ENCODE data around the gene SLC22A7.

The SLC22A7 gene

DNA sequence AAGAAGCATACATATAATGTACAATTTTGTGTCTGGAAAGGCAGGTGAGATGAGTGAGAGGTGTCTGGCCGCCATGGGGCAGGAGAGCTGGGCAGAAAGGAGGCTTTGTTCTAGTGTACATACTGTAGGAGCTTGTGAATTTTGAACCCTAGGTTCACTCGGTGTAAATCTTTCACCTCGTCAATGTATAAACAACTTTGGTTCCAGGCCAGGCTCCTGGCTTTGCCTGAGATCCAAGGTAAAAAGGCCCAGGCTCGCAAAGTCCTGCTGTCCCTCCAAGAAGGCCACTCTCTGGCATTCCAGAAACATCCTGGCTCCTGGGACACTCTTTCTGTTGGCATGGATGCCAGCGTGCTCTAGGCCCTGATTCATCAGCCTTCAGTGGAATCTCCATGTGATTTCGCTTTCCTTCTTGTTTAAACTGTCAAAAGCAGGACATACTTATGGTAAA, 7.1 kb upstream of the SLC22A7 start:
- Histone ChIP-seq H3K27me3 (ENCODE audit: insufficient read depth, insufficient read length) (no peaks in the 10 kb centered on the region), H3K36me3 (ENCODE audit: insufficient read depth, insufficient read length, low read length) (no peaks in the 10 kb centered on the region), H3K9me3 (ENCODE audit: insufficient read depth, low read length) (no peaks in the 10 kb centered on the region), H3K4me1 (ENCODE audit: insufficient read depth, insufficient read length) (peaks cover 6% of the 10 kb centered on the region), H3K9ac (ENCODE audit: insufficient read length, low read depth) (no peak overlapping the region), H3K4me3 (ENCODE audit: insufficient read length, low read depth) (no peak overlapping the region)
- TF ChIP-seq SUZ12 (IDR thresholded peaks at IDR 0.05; ENCODE audit: extremely low read depth, insufficient read depth, insufficient read length) (no peak), ZNF274 (IDR thresholded peaks at IDR 0.05; ENCODE audit: low read depth, low read length) (no peak), YY1 (IDR thresholded peaks at IDR 0.05; ENCODE audit: insufficient read depth, insufficient read length) (no peak)
- DNase-seq (ENCODE audit: low read depth, low spot score) = no peak

- no peak overlapping the region for H3K4me3 ChIP-seq (ENCODE audit: insufficient read length, low read depth)
- H3K9me3 ChIP-seq (ENCODE audit: insufficient read depth, low read length) = no peaks in the 10 kb centered on the region
- no peaks in the 10 kb centered on the region for H3K27me3 ChIP-seq (ENCODE audit: insufficient read depth, insufficient read length)
- H3K9ac ChIP-seq (ENCODE audit: insufficient read length, low read depth) = no peak overlapping the region
- no peak for TF ChIP-seq ZNF274 (IDR thresholded peaks at IDR 0.05; ENCODE audit: low read depth, low read length)
- TF ChIP-seq YY1 (IDR thresholded peaks at IDR 0.05; ENCODE audit: insufficient read depth, insufficient read length) = no peak
- no peak for TF ChIP-seq SUZ12 (IDR thresholded peaks at IDR 0.05; ENCODE audit: extremely low read depth, insufficient read depth, insufficient read length)
- H3K4me1 ChIP-seq (ENCODE audit: insufficient read depth, insufficient read length) = peaks cover 6% of the 10 kb centered on the region
- no peaks in the 10 kb centered on the region for H3K36me3 ChIP-seq (ENCODE audit: insufficient read depth, insufficient read length, low read length)
- no peak for DNase-seq (ENCODE audit: low read depth, low spot score)
These were observed 6.4 kb upstream of the SLC22A7 start for GRCh38 chr6:43291708-43292107.

GRCh38 chr6:43292341-43292740, 5.7 kb upstream of the SLC22A7 start:
- Histone ChIP-seq H3K27me3 (ENCODE audit: insufficient read depth, insufficient read length) (no peaks in the 10 kb centered on the region), H3K9ac (ENCODE audit: insufficient read length, low read depth) (no peak overlapping the region), H3K4me1 (ENCODE audit: insufficient read depth, insufficient read length) (no peaks in the 10 kb centered on the region), H3K36me3 (ENCODE audit: insufficient read depth, insufficient read length, low read length) (no peaks in the 10 kb centered on the region), H3K9me3 (ENCODE audit: insufficient read depth, low read length) (no peaks in the 10 kb centered on the region), H3K4me3 (ENCODE audit: insufficient read length, low read depth) (no peak overlapping the region)
- no peak for TF ChIP-seq ZNF274 (IDR thresholded peaks at IDR 0.05; ENCODE audit: low read depth, low read length)
- TF ChIP-seq YY1 (IDR thresholded peaks at IDR 0.05; ENCODE audit: insufficient read depth, insufficient read length) = no peak
- TF ChIP-seq SUZ12 (IDR thresholded peaks at IDR 0.05; ENCODE audit: extremely low read depth, insufficient read depth, insufficient read length) = no peak
- no peak for DNase-seq (ENCODE audit: low read depth, low spot score)

- Histone ChIP-seq H3K9ac (ENCODE audit: insufficient read length, low read depth) (no peak overlapping the region), H3K9me3 (ENCODE audit: insufficient read depth, low read length) (no peaks in the 10 kb centered on the region), H3K36me3 (ENCODE audit: insufficient read depth, insufficient read length, low read length) (no peaks in the 10 kb centered on the region), H3K4me1 (ENCODE audit: insufficient read depth, insufficient read length) (peaks cover 3% of the 10 kb centered on the region), H3K4me3 (ENCODE audit: insufficient read length, low read depth) (no peak overlapping the region), H3K27me3 (ENCODE audit: insufficient read depth, insufficient read length) (no peaks in the 10 kb centered on the region)
- no peak for TF ChIP-seq ZNF274 (IDR thresholded peaks at IDR 0.05; ENCODE audit: low read depth, low read length)
- TF ChIP-seq SUZ12 (IDR thresholded peaks at IDR 0.05; ENCODE audit: extremely low read depth, insufficient read depth, insufficient read length) = no peak
- no peak for TF ChIP-seq YY1 (IDR thresholded peaks at IDR 0.05; ENCODE audit: insufficient read depth, insufficient read length)
- DNase-seq (ENCODE audit: low read depth, low spot score) = no peak
These were observed 5.2 kb upstream of the SLC22A7 start for GRCh38 chr6:43292763-43293318.

DNA sequence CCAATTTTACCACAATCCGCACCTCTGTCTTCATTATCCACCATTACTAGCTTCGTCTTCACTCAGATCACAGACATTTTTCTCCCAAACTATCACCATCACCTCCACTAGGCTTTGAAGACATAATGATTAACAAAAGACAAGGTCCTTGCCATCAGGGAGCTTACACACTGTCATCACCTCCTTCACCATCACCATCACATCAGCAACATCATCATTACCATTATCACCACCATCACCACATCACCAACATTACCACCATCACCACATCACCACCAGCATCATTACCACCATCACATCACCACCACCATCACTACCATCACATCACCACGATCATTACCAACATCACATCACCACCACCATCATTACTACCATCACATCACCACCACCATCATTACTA, 4.4 kb upstream of the SLC22A7 start:
- Histone ChIP-seq H3K4me1 (ENCODE audit: insufficient read depth, insufficient read length) (peaks cover 11% of the 10 kb centered on the region), H3K4me3 (ENCODE audit: insufficient read length, low read depth) (no peak overlapping the region), H3K9me3 (ENCODE audit: insufficient read depth, low read length) (no peaks in the 10 kb centered on the region), H3K36me3 (ENCODE audit: insufficient read depth, insufficient read length, low read length) (no peaks in the 10 kb centered on the region), H3K27me3 (ENCODE audit: insufficient read depth, insufficient read length) (no peaks in the 10 kb centered on the region), H3K9ac (ENCODE audit: insufficient read length, low read depth) (no peak overlapping the region)
- TF ChIP-seq SUZ12 (IDR thresholded peaks at IDR 0.05; ENCODE audit: extremely low read depth, insufficient read depth, insufficient read length) = no peak
- no peak for TF ChIP-seq YY1 (IDR thresholded peaks at IDR 0.05; ENCODE audit: insufficient read depth, insufficient read length)
- TF ChIP-seq ZNF274 (IDR thresholded peaks at IDR 0.05; ENCODE audit: low read depth, low read length) = no peak
- no peak for DNase-seq (ENCODE audit: low read depth, low spot score)

- no peak for DNase-seq (ENCODE audit: low read depth, low spot score)
- H3K4me1 ChIP-seq (ENCODE audit: insufficient read depth, insufficient read length) = peaks cover 15% of the 10 kb centered on the region
- no peak for TF ChIP-seq SUZ12 (IDR thresholded peaks at IDR 0.05; ENCODE audit: extremely low read depth, insufficient read depth, insufficient read length)
- no peak for TF ChIP-seq YY1 (IDR thresholded peaks at IDR 0.05; ENCODE audit: insufficient read depth, insufficient read length)
- no peak for TF ChIP-seq ZNF274 (IDR thresholded peaks at IDR 0.05; ENCODE audit: low read depth, low read length)
- H3K4me3 ChIP-seq (ENCODE audit: insufficient read length, low read depth) = no peak overlapping the region
- H3K27me3 ChIP-seq (ENCODE audit: insufficient read depth, insufficient read length) = no peaks in the 10 kb centered on the region
- H3K9ac ChIP-seq (ENCODE audit: insufficient read length, low read depth) = no peak overlapping the region
- H3K36me3 ChIP-seq (ENCODE audit: insufficient read depth, insufficient read length, low read length) = no peaks in the 10 kb centered on the region
- H3K9me3 ChIP-seq (ENCODE audit: insufficient read depth, low read length) = no peaks in the 10 kb centered on the region
These were observed 3.5 kb upstream of the SLC22A7 start for GRCh38 chr6:43294536-43294935.

DNA sequence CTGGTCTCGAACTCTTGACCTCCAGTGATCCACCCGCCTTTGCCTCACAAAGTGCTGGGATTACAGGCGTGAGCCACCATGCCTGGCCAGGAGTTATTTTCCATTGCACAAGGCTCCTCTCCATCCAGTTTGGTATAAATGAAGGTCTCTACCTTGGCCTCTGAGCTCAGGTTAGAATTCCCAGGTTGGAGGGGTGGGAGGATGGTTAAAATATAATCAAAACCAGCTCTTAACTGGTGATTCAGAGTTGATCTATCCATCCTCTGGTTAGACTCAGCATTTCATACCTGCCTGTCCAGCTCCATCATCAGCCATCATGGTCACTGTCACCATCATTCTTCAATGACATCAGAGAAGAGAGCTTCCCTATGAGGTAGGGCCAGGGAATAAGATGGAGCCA, 2.6 kb upstream of the SLC22A7 start:
- TF ChIP-seq SUZ12 (IDR thresholded peaks at IDR 0.05; ENCODE audit: extremely low read depth, insufficient read depth, insufficient read length) (no peak), YY1 (IDR thresholded peaks at IDR 0.05; ENCODE audit: insufficient read depth, insufficient read length) (no peak), ZNF274 (IDR thresholded peaks at IDR 0.05; ENCODE audit: low read depth, low read length) (no peak)
- no peak overlapping the region for H3K4me3 ChIP-seq (ENCODE audit: insufficient read length, low read depth)
- no peaks in the 10 kb centered on the region for H3K36me3 ChIP-seq (ENCODE audit: insufficient read depth, insufficient read length, low read length)
- DNase-seq (ENCODE audit: low read depth, low spot score) = no peak
- H3K4me1 ChIP-seq (ENCODE audit: insufficient read depth, insufficient read length) = peaks cover 17% of the 10 kb centered on the region
- no peak overlapping the region for H3K9ac ChIP-seq (ENCODE audit: insufficient read length, low read depth)
- no peaks in the 10 kb centered on the region for H3K9me3 ChIP-seq (ENCODE audit: insufficient read depth, low read length)
- H3K27me3 ChIP-seq (ENCODE audit: insufficient read depth, insufficient read length) = no peaks in the 10 kb centered on the region
